GM19099 (cell line): Measurements from ENCODE around the gene E2F2.

Experiments used
- POLR2A ChIP-seq: IDR thresholded peaks from 3 replicates; pipeline ENCODE4 v1.6.1; 2011; ENCODE audit warnings: low read depth; ENCODE audit not compliant: insufficient read length; ENCODE audit errors: extremely low read depth

E2F2 gene

DNA sequence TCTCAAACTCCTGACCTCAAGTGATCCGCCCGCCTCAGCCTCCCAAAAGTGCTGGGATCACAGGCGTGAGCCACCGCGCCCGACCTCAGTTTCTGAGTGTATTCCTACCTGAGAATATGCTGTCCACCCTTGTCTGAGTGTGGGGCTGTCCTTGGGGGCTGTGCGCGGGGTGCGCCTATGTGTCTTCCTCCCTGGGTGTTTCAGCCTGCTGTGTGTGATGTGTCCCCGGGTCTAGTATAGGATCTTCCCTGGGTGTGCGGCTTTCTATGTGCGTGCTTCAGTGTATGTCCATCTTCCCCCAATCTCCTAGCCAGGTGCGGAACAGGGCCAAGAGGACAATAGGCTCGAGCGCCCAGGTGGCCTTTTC lies 36.6 kb upstream of the E2F2 start:
- TF ChIP-seq POLR2A = no peak

- TF ChIP-seq POLR2A = no peak
These were observed 35.3 kb upstream of the E2F2 start for GRCh38 chr1:23566304-23566703.

DNA sequence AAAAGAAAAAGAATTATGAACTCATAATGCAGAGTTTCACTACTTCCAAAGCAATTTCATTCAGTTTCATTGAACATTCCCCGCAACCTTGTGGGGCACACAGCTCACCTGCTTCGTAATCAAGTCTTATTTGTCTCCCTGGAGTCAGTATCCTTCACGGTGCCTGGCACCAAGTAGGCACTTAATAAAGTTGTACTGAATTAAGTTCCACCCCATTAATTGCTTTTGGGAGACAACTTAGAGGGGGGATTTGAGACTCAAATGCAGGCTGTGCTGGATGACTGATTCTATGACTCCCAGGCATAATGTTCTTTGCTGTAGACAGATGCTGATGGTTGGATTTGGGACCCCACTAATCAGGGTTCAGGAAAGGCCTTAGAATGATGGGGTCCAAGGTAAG lies 34.7 kb upstream of the E2F2 start:
- TF ChIP-seq POLR2A = no peak

GRCh38 chr1:23564529-23565122 lies 33.6 kb upstream of the E2F2 start:
- TF ChIP-seq POLR2A = no peak

DNA sequence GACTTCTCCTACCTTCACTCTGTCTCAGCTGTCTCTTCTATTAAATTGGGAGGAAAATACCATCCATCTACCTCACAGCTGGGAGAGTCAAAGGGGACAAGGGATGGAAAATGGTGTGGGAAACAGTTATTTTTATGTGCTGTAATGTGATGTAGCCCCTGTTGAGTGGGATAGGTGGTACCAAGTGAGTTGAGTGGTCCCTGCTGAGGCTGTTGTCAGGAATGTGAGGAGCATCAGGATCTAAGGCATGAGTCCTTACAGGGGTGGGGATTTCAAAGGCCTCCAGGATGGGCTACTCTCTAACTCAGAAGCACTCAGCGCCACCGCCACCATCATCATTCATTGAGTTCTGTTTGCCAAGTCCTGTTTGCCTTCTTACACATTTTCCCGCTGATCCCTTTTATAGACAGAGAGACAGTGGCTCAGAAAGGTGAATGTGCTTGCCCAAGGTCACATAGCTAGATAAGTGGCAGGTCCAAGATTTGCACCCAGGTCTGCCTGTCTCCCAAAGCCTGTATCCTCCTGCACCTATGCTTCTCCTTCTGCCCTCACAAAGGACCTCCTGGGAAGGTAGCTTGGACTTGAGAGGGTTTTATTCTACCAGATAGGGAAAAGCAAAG lies 32.8 kb upstream of the E2F2 start:
- TF ChIP-seq POLR2A = no peak

GRCh38 chr1:23563003-23563402 lies 32.0 kb upstream of the E2F2 start:
- no peak for TF ChIP-seq POLR2A

- no peak for TF ChIP-seq POLR2A
These were observed 31.3 kb upstream of the E2F2 start for GRCh38 chr1:23562137-23562876.

- TF ChIP-seq POLR2A = no peak
These were observed 30.7 kb upstream of the E2F2 start for GRCh38 chr1:23561813-23562100.

- TF ChIP-seq POLR2A = no peak
These were observed 30.2 kb upstream of the E2F2 start for GRCh38 chr1:23561076-23561812.

DNA sequence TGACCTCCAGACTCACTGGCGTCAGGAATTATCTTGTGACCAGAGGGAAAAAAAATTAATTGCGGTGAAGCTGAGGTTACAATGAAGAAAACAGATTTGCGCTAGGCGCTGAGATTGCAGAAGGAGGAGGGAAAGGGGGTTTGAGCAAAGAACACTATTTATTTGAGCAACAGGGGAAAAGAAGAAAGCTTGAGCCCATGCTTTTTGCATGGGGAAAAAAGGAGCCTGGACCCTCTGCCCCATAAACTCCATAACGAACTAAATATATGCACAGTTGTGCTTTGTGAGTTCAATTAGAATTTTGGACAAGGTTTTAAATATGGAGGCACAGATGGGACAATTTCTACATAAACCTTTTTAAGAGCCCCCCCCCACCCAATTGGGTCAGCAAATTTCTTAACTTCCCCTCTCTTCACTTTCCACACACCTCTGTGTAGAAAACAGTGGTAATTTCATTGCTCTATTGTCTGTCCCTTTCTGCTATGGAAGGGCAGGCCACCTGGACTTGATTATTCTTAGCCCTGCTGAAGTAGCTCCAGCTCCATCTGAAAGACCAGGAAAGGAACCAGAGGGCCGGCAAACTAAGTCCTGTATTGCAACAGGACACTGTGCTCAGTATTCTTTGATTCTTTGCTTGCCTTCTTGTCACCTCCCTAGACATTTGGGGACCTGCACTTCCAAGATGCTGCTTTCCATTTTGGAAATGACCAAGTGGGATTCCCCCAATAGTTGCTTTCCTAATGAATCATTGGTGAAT lies 29.1 kb upstream of the E2F2 start:
- TF ChIP-seq POLR2A = no peak

DNA sequence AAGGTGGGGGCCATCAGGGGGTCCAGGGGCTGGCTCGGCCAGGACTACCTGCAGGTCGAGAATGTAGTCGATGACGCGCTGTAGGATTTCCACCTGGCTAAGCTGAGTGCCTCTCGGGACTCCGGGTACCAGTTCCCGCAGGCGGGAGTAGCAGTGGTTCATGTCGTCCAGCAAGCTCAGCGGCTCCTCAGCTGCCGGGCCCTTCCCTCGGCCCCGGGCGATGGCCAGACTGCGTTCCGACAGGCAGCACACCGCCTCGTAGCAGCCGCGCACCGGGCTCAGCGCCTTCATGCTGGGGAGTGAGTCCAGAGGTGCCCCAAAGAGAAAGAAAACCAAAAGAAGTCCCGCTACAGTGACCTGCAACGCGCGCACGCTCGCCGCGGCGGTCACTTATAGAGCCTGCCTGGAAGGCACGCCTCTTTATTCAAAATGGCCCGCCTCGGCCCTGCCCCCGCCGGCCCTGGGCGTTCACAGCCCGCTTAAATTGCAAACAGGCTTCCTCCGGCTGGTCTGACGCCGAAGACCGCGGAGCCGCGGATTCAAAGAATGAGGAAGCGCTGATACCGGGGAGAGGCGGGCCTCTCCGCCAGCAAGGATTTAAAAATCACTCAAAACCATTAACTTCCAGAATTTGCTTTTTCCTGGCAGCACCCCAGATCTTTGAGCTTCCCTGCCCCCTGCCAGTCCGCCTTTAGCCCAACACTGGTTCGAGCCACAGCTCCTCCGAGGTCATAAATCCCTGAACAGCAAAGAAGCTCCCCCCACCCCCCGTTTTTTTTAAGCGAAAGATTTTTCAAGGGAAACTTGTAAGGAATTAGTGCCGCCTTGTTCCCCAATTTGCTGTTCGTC lies 28.3 kb upstream of the E2F2 start, which contains the start of gene ID3:
Gene ID3 (minus strand): TSS at position 366 of the 849 bp plus-strand sequence. CDS start 75 bp downstream, at position 291.
- peak; percentile 99 for TF ChIP-seq POLR2A

- TF ChIP-seq POLR2A = no peak
These were observed 27.8 kb upstream of the E2F2 start for GRCh38 chr1:23558872-23559135.

DNA sequence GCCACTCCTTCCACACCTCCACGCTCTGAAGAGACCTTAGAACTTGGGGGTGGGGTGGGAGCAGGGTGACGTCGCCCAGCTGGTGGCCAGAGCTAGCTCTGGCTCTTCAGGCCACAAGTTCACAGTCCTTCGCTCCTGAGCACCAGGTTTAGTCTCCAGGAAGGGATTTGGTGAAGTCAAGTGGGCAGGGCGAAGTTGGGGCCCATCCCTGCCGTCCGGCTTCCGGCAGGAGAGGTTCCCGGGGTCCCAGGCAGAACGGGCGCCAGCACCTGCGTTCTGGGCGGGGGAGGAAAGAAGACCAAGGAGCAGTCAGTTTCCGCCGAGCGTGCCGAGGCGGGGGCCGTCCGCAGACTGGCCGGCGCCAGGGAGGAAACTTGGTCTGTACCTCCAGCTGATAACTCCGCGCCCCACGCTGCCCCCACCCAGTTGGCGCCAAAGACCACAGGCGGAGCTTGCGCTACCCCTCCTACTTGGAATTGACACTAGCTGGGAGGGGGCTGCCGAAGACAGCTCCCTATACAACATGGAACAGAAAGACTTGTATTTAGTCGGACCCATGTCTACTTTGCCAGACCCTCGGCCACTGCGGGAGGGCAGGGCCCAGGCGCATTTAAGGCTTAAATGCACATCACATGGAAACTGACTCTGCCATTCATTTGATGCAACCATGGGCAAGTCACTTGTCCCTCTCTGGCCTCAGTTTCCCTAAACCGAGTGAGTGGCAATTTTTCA lies 27.3 kb upstream of the E2F2 start:
- no peak for TF ChIP-seq POLR2A
